ENCODE data around the gene SERGEF.

Gene SERGEF

GRCh38 chr11:18013790-18014507, 1.1 kb upstream of the SERGEF start:
- no peak for DNase-seq (ENCODE audit: low read depth)
- TF ChIP-seq CTCF (IDR thresholded peaks at IDR 0.05; ENCODE audit: control insufficient read depth, insufficient read depth, low read depth, low read length, missing control alignments): no peak
- H3K4me3 ChIP-seq (ENCODE audit: control insufficient read depth, low read depth, low read length): peak overlapping the region; percentile 89

- TF ChIP-seq CTCF (IDR thresholded peaks at IDR 0.05; ENCODE audit: control insufficient read depth, insufficient read depth, low read depth, low read length, missing control alignments): no peak
- H3K4me3 ChIP-seq (ENCODE audit: control insufficient read depth, low read depth, low read length): peak overlapping the region; percentile 89
- no peak for DNase-seq (ENCODE audit: low read depth)
Observed at GRCh38 chr11:18012122-18012905, 533 bp downstream of the SERGEF start.

- peak overlapping the region; percentile 89; the same call in 1 of the 2 replicates for H3K4me3 ChIP-seq (ENCODE audit: control insufficient read depth, low read depth, low read length)
- TF ChIP-seq CTCF (IDR thresholded peaks at IDR 0.05; ENCODE audit: control insufficient read depth, insufficient read depth, low read depth, low read length, missing control alignments): no peak
- DNase-seq (ENCODE audit: low read depth): no peak
Observed at GRCh38 chr11:18011633-18012032, 1.2 kb downstream of the SERGEF start.

GRCh38 chr11:18010977-18011586, 1.8 kb downstream of the SERGEF start:
- no peak for TF ChIP-seq CTCF (IDR thresholded peaks at IDR 0.05; ENCODE audit: control insufficient read depth, insufficient read depth, low read depth, low read length, missing control alignments)
- no peak for DNase-seq (ENCODE audit: low read depth)
- H3K4me3 ChIP-seq (ENCODE audit: control insufficient read depth, low read depth, low read length): no peak overlapping the region

- H3K4me3 ChIP-seq (ENCODE audit: control insufficient read depth, low read depth, low read length): no peak overlapping the region
- no peak for DNase-seq (ENCODE audit: low read depth)
- TF ChIP-seq CTCF (IDR thresholded peaks at IDR 0.05; ENCODE audit: control insufficient read depth, insufficient read depth, low read depth, low read length, missing control alignments): no peak
Observed at GRCh38 chr11:18010121-18010670, 2.7 kb downstream of the SERGEF start.

GRCh38 chr11:18005376-18006129, 7.3 kb downstream of the SERGEF start:
- TF ChIP-seq CTCF (IDR thresholded peaks at IDR 0.05; ENCODE audit: control insufficient read depth, insufficient read depth, low read depth, low read length, missing control alignments): no peak
- H3K4me3 ChIP-seq (ENCODE audit: control insufficient read depth, low read depth, low read length): no peak overlapping the region
- DNase-seq (ENCODE audit: low read depth): no peak
